ENCODE measurements around the gene SUPT4H1.

DNA sequence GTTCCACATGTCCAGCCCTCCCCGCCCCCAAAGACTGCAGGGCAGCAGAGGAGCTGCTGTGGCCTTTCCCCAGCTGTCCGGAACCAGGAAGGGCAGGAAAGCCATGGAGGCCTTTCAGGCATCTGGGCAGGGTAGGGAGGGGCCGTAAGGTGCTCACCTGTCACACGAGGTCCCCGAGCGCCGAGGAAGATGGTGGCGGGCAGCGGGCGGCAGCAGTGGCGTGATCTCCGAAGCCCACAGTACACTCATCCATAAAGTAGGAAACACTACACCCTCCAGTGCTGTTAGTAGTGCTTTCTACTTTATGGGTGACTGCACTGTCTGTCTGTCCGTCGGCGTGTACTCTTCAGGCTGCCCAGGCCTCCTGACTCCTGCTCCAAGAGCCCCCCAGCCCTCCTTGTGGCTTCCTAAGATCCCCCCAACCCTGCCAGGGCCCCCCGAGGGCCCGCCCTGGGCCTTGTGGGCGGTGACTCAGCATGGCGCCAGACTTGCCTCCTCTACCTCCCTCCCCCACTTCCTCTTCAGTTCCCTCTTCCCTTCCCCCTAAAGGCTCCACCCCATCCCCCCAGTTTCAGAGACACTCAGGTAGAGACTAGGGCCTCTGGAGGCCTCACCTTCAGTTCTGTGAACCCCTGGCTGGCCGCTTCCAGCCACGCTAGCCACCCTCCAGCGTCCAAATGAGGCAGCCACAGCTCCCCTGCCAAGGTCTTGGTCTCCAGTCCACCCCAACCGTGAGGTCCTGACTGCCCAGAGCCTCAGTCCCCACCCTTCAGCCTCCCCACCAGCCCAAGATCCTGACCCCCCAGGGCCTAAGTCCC, 20.8 kb downstream of the SUPT4H1 start:
- TF ChIP-seq, protein P1, sequence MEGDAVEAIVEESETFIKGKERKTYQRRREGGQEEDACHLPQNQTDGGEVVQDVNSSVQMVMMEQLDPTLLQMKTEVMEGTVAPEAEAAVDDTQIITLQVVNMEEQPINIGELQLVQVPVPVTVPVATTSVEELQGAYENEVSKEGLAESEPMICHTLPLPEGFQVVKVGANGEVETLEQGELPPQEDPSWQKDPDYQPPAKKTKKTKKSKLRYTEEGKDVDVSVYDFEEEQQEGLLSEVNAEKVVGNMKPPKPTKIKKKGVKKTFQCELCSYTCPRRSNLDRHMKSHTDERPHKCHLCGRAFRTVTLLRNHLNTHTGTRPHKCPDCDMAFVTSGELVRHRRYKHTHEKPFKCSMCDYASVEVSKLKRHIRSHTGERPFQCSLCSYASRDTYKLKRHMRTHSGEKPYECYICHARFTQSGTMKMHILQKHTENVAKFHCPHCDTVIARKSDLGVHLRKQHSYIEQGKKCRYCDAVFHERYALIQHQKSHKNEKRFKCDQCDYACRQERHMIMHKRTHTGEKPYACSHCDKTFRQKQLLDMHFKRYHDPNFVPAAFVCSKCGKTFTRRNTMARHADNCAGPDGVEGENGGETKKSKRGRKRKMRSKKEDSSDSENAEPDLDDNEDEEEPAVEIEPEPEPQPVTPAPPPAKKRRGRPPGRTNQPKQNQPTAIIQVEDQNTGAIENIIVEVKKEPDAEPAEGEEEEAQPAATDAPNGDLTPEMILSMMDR (IDR thresholded peaks at IDR 0.05; ENCODE audit: borderline replicate concordance, extremely low read depth, low read length, poor library complexity, severe bottlenecking) = no peak
- TF ChIP-seq EZH2 (IDR thresholded peaks at IDR 0.05; ENCODE audit: borderline replicate concordance, low read depth, low read length, severe bottlenecking) = no peak
